CD4-positive, alpha-beta T cell treated with Interleukin-6 for 4 hours (primary cell): ENCODE data around the gene ASPM.

Experiments
- DNase-seq: peaks from one replicate; pipeline ENCODE4 v3.0.0-alpha.2; 2020; ENCODE audit warnings: mixed read lengths

The ASPM gene

DNA sequence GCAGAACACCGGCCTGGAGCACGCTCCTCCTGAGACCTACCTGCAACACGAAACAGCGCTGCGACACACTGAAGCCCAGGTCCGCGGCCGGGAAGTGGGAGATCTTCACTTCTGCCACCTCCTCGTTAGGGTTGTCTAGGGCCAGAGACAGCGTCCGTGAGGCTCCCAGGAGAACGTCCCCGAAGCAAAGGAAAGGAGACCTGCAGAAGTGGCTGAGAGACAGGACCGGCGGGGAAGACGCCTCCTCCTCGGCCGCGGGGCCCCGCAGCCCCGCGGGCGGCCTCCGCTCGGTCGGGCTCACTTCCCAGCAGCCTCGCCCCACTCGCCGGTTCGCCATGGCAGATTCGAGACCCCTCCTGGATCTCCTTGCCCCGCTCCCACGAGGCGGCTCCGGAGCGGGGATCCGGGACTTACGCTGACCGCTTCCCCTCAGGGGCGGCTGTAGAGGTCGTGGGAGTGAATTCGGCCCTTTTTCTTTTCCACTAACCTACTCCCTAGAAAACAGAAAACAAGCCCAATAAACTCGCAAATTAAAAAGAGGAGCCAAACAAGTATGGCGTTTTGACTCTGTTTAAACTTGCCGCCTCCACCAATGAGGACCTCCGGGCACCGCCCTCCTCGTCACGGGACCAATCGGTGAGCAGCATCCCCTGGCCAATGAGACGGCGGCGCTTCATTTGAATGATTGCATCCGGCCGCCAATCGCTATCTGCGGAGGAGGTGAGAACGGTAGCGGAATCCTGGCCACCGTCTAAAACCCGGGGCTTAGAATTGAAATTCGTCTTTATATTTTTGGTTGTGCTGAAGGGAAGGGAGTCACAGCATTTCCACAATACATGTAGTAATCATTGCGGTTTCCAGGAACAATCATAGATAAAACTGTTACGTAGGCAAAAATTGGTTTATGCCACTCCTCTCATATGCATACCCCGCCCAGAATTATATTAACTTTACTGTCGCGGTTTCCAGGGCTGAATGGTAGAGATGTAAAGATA, at the start of gene ASPM:
Gene ASPM, minus strand, starts transcription at position 569 of the 995 bp plus-strand sequence. Its CDS starts 232 bp downstream, at position 337.
- DNase-seq: peak; percentile 94

DNA sequence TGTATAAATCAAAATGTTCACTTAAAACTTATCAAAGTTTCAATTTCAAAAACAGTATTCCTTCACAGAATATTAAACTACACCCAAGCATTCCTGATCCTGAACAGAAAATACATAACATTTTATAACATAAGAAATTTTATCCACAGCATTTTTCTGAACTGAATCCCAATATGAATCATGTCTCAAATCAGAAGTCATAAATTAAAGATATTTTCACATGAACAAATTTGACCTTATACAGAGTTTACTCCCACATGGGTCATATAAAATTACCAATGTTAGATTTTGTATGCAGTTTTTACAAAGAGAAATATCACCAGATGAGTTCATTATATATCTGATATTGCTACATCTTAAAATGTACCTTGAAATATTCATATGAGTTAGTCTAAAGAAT, 48.6 kb upstream of the ASPM start:
- DNase-seq: no peak

- no peak for DNase-seq
Measured at GRCh38 chr1:197184190-197184589, 37.7 kb upstream of the ASPM start.

- no peak for DNase-seq
Measured at GRCh38 chr1:197183195-197183748, 36.8 kb upstream of the ASPM start.

DNA sequence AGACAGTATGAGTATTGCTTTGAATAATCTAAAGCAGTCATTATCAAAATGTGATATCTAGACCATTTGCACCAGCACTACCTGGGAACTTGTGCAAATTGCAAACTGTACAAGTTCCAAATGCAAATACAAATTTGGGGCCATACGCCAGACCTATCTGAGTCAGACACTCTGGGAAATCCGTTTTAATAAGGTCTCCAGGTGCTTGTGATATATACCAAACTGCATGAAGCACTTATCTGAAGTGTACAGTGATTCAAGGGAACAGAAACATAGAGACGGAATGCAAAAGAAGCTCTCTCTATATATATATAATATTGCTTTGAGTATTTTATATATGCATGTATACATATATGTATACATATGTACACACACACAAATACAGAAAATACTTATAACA, 36.2 kb upstream of the ASPM start:
- no peak for DNase-seq

- no peak for DNase-seq
Measured at GRCh38 chr1:197181982-197182381, 35.5 kb upstream of the ASPM start.

- no peak for DNase-seq
Measured at GRCh38 chr1:197180252-197180878, 33.9 kb upstream of the ASPM start.

DNA sequence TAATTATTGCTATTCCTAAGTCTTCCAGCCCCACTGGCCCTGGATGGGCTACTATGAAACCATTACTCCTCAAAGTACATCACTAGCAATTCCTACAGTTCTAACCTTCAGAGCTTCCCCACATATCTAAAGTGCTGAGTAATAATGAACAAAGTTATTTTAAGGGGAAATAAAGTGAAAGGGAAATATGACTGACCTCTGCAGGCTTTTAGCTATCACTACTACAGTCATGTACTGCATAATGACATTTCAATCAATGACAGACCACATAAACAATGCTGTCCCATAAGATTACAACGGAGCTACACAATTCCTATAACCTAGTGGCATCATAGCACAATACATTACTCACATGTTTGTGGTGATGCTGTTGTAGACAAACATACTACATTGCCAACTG, 32.5 kb upstream of the ASPM start:
- no peak for DNase-seq

GRCh38 chr1:197174818-197175217, 28.3 kb upstream of the ASPM start:
- no peak for DNase-seq

DNA sequence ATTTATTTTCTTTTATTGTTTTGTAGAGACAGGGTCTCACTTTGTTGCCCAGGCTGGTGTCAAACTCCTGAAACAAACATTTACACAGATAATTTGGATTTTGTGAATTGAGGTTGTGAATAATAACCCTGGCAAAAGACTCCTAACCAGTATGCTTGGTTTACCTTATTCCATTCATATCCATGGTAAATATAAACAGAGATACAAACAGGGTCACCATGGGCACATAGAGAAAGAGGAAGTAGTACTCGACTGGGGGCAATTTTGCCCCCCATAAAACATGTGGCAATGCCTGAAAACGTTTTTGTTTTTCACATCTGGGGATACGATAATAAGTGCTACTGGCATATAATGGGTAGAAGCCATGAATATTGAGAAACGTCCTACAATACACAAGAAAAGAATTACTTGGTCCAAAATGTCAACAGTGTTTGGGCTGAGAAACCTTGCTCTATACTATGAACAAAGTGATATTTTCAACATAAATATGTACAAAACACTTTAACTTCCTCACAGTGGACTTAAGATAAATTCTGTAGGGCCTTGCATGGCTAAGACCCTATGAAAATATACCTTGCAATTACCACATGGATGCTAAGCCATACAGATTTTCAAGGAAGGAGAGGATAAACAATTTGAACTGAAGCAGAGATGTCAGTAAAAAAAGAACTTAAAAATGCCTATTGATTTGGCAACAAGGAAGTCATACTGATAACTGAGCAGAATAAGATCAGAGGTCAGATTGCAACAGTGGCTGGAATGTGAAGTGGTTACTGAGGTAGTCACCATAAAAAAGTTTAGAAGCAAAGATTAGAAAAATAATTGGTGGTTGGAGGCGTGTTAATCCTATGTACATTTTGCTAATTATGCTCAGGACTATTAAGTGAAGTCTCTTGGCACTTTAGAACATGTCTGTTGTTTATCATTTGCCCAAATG, 27.4 kb upstream of the ASPM start:
- DNase-seq: no peak

DNA sequence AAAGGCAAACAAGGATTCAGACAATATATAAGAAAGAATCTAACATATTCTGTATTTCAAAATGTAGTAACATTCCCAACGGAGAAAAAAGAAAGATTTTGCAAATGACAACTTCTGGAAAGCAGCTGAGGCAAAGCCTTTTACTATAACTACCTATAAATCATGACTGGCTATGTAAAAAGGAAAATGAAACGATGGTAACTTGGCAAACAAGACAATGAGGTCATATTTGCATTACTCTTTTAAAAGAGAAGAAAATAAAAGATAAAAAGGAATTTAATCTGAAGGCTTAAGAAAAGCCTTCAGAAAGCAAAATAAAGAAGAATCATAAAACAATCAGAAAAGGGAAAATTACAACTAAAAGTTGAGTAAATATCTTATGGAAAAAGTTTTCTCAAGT, 25.1 kb upstream of the ASPM start:
- DNase-seq: no peak

DNA sequence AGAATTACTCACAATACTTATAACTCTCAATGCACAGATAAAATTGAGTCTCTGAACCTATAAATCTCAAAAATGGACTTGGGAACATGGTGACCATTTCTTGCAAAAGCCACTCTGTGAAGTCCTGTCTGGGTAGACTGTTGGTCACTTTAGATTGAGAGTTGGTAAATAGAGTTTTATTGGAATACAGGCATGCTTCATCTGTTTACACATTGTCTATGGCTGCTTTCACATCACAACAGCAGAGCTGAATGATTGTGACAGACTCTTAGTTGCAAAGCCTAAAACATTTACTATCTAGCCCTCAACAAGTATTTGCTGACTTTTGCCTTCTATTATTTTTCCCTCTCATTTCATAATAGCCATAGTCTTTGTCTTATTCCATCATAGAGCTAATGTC, 24.1 kb upstream of the ASPM start:
- no peak for DNase-seq

DNA sequence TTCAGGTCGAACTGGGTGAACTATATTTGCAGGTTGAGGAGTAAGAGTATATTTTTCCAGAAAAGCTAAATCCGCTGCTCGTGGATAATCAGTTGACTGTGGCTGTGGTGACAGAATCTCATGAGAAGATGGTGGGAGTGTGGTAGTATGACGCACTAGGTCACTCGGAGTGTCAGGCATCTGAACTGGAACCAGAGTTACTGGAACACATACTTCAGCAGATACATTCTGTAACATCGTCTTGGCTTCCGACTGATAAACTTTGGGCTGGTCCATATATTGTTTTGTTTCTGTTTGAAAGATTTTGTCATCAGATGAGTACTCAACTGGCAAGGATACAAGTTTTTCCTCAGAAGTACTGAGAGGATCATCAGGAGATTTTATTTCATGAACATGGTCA, 13.0 kb upstream of the ASPM start:
- DNase-seq: no peak

DNA sequence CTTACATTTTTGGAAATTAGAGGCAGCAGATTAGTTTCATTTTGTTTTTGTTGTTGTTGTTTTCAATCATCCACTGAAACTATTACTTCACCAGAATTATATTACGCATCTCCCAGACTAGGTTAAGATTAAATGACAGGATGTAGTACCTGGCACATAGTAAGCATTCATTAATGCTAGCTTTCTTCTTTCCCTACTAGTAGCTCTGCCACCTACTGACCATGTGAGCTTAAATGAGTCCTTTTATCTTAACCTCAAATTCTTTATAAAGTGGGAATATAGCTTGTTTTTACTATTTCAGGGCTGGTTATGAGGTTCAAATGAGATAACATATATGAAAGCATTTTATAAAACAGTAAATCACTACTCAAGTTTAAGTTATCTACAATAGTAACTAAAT, 10.2 kb upstream of the ASPM start:
- DNase-seq: no peak

GRCh38 chr1:197152662-197153061, 6.2 kb upstream of the ASPM start:
- no peak for DNase-seq

GRCh38 chr1:197151185-197151584, 4.7 kb upstream of the ASPM start:
- DNase-seq: no peak

GRCh38 chr1:197150336-197151005, 4.0 kb upstream of the ASPM start:
- DNase-seq: no peak

DNA sequence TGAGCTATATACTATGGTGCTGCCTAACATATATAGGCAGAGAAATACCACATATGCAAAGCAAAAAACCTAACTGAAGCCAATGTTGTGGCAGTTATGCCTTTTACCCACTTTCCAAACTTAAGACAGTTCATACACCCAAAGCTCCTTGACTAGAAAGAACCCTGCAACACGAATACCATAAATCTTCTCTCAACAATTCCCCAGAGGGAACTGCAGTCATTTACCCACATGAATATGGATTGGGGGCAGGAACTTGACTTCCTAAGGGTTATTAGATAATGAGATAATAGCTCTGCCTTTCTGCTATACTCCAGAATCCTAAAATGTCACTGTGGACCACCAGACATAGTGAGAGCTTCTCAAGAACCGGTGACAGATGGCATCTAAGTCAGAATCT, 2.9 kb upstream of the ASPM start:
- no peak for DNase-seq

DNA sequence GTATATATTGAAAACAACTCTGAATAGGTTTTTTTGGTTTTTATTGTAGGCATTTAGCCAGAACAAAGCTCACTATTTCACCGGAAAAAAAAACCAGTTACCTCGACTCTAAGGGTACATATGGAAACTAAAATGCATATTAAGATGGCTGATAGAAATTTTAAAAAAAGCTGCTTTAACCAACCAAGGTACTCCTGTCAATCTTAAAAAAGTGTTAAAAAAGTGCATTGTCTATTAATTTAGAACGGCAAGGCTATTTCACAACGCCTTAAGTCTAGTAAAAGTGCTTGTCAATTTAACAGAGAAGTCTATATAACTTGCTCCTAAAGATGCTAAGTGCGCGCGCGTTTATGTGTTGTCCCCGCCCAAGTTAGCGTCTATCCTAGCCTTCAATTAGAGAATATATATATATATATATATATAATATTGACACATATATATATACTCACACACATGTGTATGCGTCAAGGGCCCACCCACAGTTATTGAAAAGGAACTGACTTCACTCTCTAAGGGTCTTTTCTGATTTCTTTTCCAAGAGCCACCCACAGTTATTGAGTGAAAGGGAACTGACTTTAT, 934 bp downstream of the ASPM start:
- DNase-seq: no peak

- DNase-seq: no peak
Measured at GRCh38 chr1:197144570-197145325, 1.7 kb downstream of the ASPM start.

- DNase-seq: no peak
Measured at GRCh38 chr1:197143276-197143675, 3.2 kb downstream of the ASPM start.
